Erythroblast (primary cell): Measurements from ENCODE around the gene INO80E.

Source experiments
- DNase-seq, 2 experiments: peaks; one replicate each; lab custom pipeline; 2025; lab: John Stamatoyannopoulos, UW
- POLR2A ChIP-seq: IDR thresholded peaks from 2 replicates; pipeline ENCODE4 v1.6.1; 2011; ENCODE audit warnings: mild to moderate bottlenecking, low read length

INO80E gene

DNA sequence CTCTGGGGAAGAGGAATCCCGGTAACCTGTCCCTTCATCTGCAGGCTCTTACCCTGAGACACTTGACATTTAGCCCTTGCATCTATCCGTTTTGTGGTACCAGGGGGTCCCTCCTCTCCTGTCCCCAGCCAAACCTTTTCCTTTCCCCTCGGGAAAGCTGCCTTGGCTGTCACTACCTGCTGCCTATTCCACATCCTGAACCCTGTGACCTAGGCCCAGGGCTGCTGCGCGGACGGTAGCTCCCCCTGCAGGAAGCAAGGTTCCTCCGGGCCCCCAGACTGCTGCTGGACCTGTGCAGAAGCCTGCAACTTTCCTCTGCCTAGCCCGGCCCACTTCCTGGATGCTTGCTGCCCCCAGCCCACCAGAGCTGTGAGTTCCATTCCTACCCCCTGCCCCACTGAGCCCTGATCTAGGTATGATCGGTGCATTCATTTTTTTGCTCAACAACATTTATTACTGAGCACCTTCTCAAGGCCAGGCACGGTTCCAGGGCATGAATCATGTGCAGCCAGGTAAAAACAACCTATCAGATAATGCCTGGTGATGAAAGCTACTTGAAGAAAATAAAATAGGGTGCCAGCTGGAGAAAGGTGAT, 59.0 kb downstream of the INO80E start:
- DNase-seq = peak in 1 of 2 experiments; percentile 70

More for the DNA sequence above, 59.0 kb downstream of the INO80E start:
- TF ChIP-seq POLR2A = no peak
